Measurements from ENCODE around the gene LTBP3.

DNA sequence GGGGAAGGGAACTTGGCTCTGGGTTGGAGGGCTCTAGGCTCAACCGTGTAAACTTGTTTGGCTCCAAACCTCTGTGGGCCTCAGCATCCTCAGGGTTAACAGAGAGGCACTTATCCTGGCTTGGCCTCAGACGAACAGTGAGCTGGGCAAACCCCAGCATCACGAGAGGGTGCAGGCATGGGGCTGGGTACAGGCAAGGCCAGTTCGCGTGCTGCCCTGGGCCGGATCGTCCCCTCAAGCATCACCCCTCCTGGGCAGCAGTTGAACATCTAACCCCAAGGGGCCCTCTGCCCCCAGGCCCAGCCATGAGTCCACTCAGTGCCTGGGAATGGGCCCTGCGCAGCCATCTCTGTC lies 19.6 kb upstream of the LTBP3 start:
- TF ChIP-seq, protein P1, sequence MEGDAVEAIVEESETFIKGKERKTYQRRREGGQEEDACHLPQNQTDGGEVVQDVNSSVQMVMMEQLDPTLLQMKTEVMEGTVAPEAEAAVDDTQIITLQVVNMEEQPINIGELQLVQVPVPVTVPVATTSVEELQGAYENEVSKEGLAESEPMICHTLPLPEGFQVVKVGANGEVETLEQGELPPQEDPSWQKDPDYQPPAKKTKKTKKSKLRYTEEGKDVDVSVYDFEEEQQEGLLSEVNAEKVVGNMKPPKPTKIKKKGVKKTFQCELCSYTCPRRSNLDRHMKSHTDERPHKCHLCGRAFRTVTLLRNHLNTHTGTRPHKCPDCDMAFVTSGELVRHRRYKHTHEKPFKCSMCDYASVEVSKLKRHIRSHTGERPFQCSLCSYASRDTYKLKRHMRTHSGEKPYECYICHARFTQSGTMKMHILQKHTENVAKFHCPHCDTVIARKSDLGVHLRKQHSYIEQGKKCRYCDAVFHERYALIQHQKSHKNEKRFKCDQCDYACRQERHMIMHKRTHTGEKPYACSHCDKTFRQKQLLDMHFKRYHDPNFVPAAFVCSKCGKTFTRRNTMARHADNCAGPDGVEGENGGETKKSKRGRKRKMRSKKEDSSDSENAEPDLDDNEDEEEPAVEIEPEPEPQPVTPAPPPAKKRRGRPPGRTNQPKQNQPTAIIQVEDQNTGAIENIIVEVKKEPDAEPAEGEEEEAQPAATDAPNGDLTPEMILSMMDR (conservative IDR thresholded peaks at IDR 0.05; ENCODE audit: low read length): no peak
- TF ChIP-seq EZH2phosphoT487 (IDR thresholded peaks at IDR 0.05; ENCODE audit: borderline replicate concordance): no peak
